HG03135 (cell line): Measurements from ENCODE around the gene ATE1.
"Not testable (repeated sequence)": the region's sequence is repeated elsewhere in the genome, so short reads cannot be mapped to it uniquely, and the experiment has no call there.

Source experiments
- ATAC-seq: cut with Tn5 transposase; IDR thresholded peaks from one replicate; pipeline ENCODE4 v1.9.1; 2021; ENCODE audit warnings: mild to moderate bottlenecking, moderate library complexity; ENCODE audit not compliant: unreplicated experiment

ATE1 gene

DNA sequence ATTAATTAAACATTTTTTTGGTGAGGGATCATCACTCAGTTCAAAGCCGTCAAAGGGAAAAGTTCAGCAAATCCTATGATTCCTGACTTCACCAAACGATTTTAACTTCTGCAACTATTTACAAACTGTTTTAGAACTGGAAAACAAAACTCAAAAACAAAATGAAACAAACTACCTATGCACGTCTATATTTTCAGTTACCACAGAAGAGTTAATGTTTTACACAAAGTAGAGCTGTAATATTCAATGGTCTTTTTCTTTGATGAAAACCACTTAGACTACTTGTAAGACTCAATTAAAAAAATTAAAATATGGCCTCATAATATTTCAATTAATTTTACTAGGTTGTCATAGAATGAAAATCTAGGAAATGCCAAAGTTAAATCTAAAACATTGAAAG lies 131.5 kb downstream of the ATE1 start:
- peak; percentile 74 for ATAC-seq

DNA sequence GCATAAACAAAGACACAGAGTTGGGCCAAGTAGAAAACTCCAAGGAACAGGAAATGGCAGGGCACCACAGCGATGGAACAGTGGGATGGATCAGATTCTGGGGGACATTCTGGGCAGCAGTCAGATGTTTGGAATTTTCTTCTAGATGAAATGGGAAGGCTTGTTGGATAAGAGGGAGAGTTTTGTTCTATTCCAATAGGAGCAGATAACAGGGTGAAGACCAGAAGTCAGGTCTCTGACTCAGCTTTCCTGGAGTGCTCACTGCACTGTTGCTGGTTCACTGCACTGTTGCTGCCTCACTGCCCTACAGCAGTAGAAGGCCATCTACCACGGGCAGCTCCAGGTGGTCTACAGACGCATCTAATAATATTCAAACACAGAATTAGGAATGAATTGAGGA lies 135.6 kb downstream of the ATE1 start:
- ATAC-seq: no peak

DNA sequence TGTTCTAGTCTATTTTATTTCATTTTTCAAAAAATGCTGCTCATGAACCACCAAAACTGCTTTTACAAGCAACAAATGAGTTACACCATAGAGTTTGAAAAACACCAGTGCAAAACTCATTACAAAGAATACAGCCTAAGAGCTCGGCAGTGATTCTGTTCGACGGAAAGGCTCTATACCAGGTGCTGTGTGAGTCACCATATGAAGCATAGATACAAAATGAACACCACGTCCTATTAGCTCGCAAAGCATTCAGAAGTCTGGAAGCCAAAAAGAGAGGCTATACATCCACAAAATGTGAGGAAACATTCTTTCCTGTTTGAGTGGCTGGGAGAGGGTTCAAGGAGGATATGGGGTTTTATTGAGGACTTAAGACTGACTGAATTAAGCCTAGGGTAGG lies 136.1 kb downstream of the ATE1 start:
- no peak for ATAC-seq

DNA sequence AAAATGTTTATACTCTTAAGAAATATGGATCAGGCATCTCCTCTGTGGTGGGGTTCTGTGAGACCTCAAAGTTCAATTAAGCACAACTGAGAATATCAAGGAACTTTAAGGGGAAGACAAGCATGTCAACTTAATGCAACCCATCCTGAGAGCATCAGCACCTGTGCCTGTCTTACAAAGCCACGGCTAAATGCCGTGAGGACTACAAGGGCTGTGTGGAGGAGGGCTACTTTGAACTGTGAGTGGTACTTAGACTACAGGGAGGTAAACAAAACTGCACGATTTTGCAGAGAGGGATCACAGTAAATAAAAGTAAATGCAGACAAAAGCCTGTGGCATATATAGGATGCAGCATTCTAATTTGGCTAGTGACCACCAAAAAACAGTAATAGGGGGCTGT lies 139.1 kb downstream of the ATE1 start:
- ATAC-seq: no peak

DNA sequence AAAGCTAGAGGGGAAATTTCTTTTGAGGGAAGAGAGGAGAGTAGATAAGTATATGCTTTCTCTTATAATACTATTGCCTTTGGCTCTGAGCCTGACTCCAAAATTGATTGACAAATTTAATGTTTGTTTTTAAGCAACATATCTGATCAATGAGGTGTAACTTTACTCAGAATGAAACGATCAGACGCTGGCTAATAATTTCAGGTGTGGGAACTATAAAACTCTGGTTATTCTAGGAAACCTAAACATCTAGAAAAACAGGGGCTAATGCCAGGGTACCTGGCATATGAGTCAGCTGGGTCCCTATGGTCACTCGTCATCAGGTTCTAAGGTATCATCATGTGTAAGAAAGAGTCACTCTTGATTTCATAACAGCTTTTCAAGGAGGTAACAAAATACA lies 139.7 kb downstream of the ATE1 start:
- ATAC-seq: no peak

DNA sequence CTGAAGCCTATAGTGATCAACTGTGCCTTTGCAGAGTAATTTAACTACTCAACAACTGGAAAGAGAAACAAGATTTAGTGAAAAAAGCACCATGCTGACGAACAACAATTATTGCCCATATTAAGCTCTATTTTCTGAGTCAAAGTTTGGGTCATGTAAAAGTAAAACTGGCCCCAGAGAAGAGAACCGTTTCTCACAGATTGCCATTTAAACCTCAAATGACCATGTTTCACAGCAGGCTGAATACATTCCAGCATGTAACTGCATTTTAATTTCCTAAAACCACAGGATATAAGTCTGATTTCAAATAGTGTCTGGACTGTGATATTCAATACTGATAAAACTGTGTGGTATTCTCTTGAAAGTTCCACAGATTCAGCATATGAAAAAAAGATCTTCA lies 140.7 kb downstream of the ATE1 start:
- no peak for ATAC-seq

DNA sequence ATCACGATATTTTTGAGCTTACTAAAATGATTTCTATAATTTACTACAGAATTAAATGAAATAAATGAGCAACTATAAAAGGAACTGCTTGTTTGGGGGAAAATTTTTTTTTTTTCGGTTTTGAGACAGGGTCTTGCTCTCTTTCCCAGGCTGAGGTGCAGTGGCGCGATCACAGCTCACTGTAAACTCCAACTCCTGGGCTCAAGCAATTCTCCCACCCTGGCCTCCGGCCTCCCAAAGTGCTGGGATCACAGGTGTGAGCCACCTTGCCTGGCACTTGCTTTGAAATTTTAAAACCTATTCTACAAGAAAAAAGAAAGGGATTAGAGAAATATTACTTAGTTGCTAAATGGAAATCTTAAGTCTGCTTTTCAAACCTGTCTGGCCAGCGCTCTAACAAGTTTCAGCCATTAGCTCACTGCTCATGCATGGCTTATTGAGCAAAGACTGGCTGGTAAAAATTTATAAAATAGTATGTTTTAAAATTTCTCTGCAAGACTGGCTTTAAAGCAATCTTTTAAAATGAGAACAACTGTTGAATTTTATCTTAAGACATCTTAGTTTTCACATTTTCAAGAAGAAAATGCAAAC lies 144.0 kb downstream of the ATE1 start:
- ATAC-seq: no peak

DNA sequence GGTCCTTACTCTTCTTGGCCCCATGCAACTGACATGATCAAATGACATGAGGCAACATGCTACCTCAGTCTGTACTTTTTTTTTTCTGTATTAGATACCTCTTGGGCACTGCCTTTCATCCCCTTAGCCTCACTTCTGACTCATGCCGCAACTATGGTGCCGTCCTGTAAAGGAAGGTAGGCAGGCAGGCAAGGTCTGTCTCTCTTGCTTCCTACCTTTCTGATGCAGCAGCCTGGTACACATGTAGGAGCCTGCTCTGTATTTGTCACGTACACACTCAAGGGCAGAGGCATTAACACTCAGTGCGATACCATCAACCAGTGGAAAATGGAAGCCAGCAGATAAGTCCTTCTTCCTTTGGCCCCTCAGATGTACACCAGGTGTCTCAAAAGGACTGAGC lies 146.7 kb downstream of the ATE1 start:
- no peak for ATAC-seq

DNA sequence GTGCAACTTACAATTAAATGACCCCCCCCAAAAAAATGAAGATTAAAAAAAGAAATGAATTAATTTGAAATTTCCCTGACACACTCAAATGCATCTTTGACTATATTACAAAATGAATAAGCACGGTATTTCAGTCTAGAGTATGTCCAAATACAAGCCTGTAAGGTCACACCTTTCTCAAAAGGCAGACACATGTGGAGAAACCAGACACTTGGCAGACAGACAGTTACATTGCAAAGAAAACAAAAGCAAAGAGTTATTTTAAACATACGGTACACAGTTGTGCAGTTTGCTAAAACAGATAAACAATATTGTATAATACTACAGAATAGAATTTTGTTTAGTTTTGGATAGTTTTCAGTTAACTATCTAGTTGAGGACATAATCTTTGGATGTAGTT lies 153.0 kb downstream of the ATE1 start:
- ATAC-seq: no peak

DNA sequence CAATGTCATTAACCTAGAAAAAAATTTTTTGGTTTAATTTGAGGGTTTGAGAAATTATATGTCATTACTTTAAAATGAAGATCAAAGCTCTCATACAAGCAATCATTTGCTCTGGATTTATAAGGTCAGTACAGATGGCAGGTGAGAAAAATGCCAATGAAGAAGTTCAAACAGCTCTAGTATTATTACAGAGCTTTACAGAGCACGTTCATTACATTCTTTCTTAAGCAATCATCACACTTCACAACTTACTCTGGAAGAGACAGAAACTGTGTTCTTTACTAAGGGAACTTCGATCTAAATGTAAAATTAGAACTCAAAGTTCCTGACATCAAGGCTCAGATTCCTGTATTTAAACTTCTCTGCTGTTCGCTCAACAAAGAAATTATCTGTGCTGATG lies 153.4 kb downstream of the ATE1 start:
- ATAC-seq: no peak

DNA sequence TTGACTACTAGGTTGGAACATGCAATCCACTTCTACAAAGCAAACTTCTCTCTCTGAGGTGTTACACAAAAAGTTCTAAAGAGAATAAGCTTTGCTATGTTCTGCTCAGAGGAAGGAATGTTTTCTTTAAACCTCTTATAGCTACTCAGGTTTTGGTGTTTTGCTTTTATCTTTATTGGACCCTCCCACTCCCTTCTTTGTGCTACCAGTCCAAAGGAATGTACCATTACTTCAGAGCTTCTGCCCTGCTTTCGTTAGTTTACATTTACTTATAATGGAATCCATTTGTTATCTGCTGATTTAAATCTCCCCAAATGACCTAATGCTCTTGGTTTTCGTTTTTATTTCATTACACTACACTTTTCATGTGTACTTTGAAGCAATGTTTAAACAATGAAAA lies 154.9 kb downstream of the ATE1 start:
- ATAC-seq: no peak

DNA sequence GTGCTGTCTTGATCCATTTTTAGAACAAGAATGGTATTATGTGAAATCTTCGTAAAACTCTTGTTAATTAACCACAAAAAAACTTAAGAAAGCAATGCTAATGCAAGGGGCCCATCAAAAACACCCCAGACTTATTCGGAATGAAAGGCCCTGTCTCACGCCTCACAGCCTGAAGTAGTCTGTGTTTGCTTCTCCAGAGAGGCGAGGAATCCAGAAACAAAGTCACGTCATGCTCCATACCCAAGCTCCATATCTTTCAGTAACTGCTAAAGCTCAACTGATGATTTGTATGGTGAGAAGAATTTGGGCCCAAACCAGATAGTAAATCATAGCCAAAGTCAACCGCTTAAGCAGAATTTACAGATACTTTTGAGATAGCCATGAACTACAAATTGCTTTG lies 155.4 kb downstream of the ATE1 start:
- ATAC-seq: no peak

DNA sequence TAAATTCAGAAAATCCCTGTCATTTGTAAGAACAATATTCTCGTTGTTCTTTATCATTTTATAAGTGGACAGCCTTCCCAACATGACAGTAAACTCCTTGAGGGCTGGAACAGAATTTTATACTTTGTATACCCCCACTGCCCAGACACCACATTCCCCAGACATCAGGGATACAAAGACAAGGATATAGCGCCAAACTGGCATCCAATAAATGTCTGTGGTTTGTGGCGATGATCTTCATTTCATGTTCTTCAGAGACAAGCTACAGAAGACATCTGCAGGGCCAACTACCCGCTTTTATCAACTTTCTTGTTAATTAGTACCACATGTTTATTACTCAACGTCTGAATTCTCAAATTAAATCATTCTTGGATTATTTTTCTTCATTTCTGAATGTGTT lies 155.9 kb downstream of the ATE1 start:
- ATAC-seq: no peak

DNA sequence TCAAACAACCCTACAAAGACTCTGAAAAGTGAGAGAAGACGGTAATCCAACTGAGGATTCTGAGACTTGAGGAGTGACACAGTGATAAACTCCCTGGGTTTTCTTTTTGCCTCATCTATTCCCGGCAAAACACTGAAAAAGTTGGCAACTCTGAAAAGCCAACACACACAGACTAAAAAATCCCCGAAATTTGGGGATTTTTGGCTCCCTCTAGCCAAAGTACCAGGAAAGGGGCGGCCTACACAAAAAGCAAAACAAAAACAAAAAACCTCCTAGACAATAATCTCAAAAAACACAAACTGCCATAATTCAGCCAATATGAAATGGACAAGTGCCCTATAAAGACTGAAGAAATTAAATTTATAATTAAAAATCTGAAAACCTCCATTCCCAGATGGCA lies 161.4 kb downstream of the ATE1 start:
- no peak for ATAC-seq

DNA sequence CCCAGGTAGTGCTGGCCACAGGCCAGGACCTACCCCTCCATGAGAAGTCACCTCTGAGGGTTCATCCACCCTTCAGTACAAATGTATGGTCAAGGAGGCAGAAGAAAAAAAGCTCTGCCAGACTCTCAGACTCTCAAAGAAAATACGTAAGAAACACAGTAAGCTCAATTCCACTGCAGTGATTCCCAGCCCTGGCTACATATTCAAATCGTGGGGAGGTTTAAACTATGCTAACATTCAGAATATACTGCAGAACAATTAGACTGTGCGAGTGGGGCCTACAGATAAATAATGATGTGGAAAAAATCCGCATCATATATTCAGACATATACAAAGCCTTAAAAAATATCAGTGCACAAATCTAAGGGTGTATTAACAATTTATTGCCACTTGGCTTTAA lies 162.6 kb downstream of the ATE1 start:
- ATAC-seq: no peak

DNA sequence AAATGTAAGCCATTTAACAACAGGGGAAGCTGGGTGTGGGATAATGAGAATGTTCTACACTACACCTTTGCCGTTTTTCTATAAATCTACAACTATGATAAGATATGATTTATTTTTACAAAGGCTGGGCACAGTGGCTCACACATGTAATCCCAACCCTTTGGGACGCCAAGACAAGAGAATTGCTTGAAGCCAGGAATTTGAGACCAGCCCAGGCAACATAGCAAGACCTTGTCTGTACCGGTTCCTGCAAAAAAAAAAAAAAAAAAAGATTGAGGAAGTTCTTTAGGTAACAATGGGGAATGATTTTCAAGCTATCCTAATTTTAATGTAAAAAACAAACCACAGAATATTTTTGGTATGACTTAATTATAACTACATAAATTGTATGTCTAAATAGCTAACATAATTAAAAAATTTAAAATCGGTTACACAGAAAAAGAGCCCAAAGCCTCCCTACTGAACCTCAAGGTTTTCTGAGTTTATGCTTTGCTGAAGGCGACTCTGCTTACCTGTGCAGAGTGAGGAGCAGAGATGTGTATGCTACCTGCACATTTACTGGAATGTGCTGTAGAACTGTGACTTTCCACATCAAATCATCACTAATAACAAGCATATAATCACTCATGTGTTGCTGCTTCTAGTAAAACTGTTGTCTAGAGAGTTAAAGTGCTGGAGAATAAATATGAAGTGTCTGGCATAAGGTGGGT lies 163.4 kb downstream of the ATE1 start:
- no peak for ATAC-seq

DNA sequence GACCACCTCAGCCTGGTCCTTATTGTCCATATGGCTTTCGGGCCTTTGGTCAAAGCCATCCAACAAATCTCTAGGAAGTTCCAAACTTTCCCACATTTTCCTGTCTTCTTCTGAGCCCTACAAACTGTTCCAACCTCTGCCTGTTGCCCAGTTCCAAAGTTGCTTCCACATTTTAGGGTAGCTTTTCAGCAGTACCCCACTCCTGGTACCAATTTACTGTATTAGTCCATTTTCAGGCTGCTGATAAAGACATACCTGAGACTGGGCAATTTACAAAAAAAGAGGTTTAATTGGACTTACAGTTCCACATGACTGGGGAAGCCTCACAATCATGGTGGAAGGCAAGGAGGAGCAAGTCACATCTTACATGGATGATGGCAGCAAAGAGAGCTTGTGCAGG lies 170.6 kb downstream of the ATE1 start:
- not testable (repeated sequence) for ATAC-seq

DNA sequence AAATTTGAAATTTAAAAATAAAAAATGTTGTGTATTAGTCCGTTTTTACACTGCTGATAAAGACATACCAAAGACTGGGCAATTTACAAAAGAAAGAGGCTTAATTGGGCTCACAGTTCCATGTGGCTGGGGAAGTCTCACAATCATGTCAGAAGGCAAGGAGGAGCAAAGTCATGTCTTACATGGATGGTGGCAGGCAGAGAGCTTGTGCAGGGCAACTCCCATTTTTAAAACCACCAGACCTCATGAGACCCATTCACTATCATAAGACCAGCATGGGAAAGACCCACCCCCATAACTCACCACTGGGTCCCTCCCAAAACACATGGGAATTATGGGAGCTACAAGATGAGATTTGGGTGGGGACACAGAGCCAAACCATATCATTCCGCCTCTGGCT lies 172.3 kb downstream of the ATE1 start:
- ATAC-seq: not testable (repeated sequence)

DNA sequence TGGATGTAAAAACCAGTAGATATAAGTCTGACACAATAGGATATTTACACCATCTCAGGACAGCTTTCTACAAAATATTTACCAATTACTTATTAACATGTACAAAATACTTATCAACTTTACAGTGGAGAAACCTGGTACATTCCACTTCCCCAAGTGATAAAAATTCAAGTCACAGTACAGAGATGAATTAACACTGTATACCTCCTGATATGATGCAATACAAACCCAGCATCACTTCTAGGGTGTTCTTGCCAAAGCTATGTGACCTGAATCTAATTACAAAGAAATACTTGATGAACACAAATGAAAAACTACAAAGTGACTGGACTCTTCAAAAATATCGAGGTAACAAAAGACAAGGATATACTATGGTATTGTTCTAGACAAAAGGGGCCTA lies 173.2 kb downstream of the ATE1 start:
- no peak for ATAC-seq

DNA sequence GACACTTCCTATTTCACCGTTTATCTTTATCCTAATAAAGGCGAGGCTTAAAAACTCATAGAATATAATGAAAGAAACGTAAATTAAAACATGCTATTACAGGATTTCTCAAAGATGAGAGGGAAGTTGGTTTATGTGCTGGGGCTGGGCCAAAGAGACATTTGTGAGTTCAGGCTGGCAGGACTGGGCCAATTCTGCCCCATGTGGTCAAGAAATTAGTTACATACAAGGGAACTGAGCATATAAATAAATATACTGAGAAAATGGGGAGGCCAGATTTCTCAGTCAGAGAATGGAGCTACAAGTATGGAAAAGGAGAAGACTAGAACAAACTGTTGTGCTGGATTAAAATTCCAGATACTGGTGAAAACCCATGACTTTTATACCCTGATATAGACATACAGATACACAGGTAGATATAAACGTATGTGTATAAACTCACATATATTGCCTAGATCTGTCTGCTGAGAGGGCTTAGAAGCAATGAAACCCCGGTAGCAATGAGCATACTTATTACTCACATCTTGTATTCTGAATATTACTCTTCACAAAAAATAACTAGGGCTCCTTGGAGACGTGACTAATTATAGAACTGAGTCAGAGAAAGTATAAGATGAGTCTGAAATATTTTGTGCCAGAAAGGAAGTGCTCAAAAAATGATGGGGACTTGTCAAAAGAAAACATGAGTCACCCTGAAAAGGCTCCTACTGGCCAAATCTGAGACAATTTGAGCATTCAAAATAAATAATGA lies 173.9 kb downstream of the ATE1 start:
- peak; percentile 82 for ATAC-seq

DNA sequence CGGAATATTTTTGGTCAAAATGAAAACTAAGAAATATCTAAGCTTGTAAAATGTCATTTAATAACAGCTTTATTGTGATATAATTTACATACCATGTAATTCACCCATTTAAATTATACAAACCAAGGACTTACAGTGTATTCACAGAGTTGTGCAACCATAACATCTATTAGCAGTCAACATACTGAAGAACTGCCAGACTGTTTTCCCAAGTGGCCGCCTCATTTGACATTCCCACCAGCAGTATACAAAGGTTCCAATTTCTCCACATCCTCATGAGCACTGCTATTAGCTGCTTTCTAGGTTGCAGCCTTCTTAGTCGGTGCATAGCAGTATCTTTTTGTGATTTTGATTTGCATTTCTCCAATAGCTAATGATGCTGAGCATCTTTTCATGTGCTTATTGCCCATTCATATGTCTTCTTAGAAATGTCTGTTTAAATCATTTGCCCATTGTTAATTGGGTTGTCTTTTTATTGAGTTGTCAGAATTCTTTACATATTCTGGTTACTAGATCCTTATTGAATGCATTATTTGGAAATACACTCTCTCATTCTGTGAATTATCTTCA lies 176.6 kb downstream of the ATE1 start:
- no peak for ATAC-seq

DNA sequence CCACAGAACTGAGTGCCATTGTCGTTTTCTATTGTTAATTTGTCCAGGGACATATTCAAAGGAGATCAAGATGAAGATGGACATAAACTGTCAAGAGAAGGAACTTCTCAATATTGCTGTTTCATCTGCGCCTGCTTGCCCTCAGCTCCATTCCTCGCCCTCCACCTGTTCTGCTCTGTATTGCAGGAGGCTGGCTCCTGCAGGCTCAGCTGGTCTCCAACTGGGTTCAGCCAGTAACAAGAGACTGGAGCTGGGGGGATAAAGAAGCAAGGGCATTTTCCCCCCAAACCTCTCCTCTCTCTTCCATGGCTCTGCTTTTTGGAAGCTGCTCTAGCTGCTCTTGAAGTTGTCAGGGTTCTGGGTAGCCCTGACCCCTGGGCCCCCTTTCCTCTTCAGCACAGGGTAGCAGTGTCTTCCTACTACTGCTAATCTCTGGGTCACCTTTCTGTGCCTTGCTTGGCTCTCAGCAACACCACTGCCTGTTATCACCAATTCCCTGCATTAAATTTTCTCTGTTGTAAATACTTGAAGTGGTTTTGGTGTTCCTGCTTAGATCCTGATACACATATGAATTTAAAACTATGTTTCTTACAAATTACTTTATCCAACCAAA lies 180.6 kb downstream of the ATE1 start:
- no peak for ATAC-seq
